BLaER1 treated with 17β-estradiol and CSF1 and Interleukin-3, amounts not matched to agents 10 nM and 100 nM (cell line): ENCODE results near the gene ARHGAP26.

Experiments used
- H3K27ac ChIP-seq, 11 experiments: shearing (Covaris generic); formaldehyde crosslinking; 2 replicates each; pipeline ENCODE4 v1.8.1; 2022
- H3K27me3 ChIP-seq, 11 experiments: shearing (Covaris generic); formaldehyde crosslinking; 2 replicates each; pipeline ENCODE4 v1.8.1; 2022
- H3K36me3 ChIP-seq, 11 experiments: shearing (Covaris generic); formaldehyde crosslinking; 2 replicates each; pipeline ENCODE4 v1.8.1; 2022
- H3K4me1 ChIP-seq, 10 experiments: shearing (Covaris generic); formaldehyde crosslinking; 2 replicates each; pipeline ENCODE4 v1.8.1; 2022
- H3K4me2 ChIP-seq, 11 experiments: shearing (Covaris generic); formaldehyde crosslinking; 2 replicates each; pipeline ENCODE4 v1.8.1; 2022
- H3K4me3 ChIP-seq, 10 experiments: shearing (Covaris generic); formaldehyde crosslinking; 2 replicates each; pipeline ENCODE4 v1.8.1; 2022
- H3K9ac ChIP-seq, 11 experiments: shearing (Covaris generic); formaldehyde crosslinking; 2 replicates each; pipeline ENCODE4 v1.8.1; 2022
- H3K9me3 ChIP-seq, 11 experiments: shearing (Covaris generic); formaldehyde crosslinking; replicated peaks in 1 of 11; 2 replicates each; pipeline ENCODE4 v1.8.1; 2022
- H4K20me1 ChIP-seq, 11 experiments: shearing (Covaris generic); formaldehyde crosslinking; 2 replicates each; pipeline ENCODE4 v1.8.1; 2022
- Cebpa-rat ChIP-seq, 11 experiments: shearing (Covaris generic); IDR thresholded peaks; 2 replicates each; pipeline ENCODE4 v1.8.1; 2022

ARHGAP26 gene

GRCh38 chr5:142913728-142914338 lies 143.7 kb downstream of the ARHGAP26 start:
- no peak overlapping the region for H3K4me3 ChIP-seq
- H3K27ac ChIP-seq: no peak overlapping the region
- no peaks in the 10 kb centered on the region; a peak in 2 of 22 replicates for H3K9me3 ChIP-seq
- H3K9ac ChIP-seq: no peak overlapping the region
- H3K36me3 ChIP-seq: peaks cover 19 to 100% (median 61%) of the 10 kb centered on the region in 11 experiments; a peak in 21 of 22 replicates
- peaks cover 0 to 62% (median 0%) of the 10 kb centered on the region in 11 experiments; a peak in 6 of 22 replicates for H4K20me1 ChIP-seq
- no peak overlapping the region for H3K4me2 ChIP-seq
- H3K4me1 ChIP-seq: peaks cover 0 to 21% (median 9%) of the 10 kb centered on the region in 10 experiments; a peak in 8 of 20 replicates
- H3K27me3 ChIP-seq: no peaks in the 10 kb centered on the region
- no peak for TF ChIP-seq Cebpa-rat (IDR thresholded peaks at IDR 0.05)

DNA sequence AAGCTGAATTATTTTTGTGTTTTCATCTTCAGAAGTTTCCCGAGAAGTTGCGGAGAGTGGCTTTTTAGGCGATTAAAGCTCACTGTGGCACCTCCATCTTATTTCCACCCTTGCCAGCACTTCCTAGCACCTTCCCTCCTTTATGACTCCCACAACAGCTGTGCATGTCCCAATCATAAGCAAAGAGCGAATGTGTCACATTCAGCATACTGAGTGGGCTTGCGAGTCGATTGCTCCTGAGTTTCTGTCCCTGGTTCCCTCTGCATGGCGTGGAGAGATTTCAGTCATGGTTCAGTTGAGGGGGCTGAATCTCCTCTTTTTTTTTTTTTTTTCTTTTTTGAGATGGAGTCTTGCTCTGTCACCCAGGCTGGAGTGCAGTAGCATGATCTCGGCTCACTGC lies 144.9 kb downstream of the ARHGAP26 start:
- no peak overlapping the region for H3K9ac ChIP-seq
- peaks cover 0 to 30% (median 11%) of the 10 kb centered on the region in 10 experiments; a peak in 8 of 20 replicates for H3K4me1 ChIP-seq
- H3K4me3 ChIP-seq: no peak overlapping the region
- no peaks in the 10 kb centered on the region; a peak in 2 of 22 replicates for H3K9me3 ChIP-seq
- peaks cover 0 to 50% (median 0%) of the 10 kb centered on the region in 11 experiments; a peak in 6 of 22 replicates for H4K20me1 ChIP-seq
- no peak for TF ChIP-seq Cebpa-rat (IDR thresholded peaks at IDR 0.05)
- H3K27ac ChIP-seq: no peak overlapping the region
- H3K27me3 ChIP-seq: no peaks in the 10 kb centered on the region
- peaks cover 18 to 100% (median 49%) of the 10 kb centered on the region in 11 experiments; a peak in 21 of 22 replicates for H3K36me3 ChIP-seq
- no peak overlapping the region for H3K4me2 ChIP-seq

- Histone ChIP-seq H3K9me3 (no peaks in the 10 kb centered on the region; a peak in 2 of 22 replicates), H3K4me3 (no peak overlapping the region), H3K36me3 (peaks cover 14 to 100% (median 40%) of the 10 kb centered on the region in 11 experiments; a peak in 21 of 22 replicates), H3K27ac (no peak overlapping the region), H3K4me1 (peaks cover 0 to 37% (median 12%) of the 10 kb centered on the region in 10 experiments; a peak in 9 of 20 replicates), H3K27me3 (no peaks in the 10 kb centered on the region), H4K20me1 (peaks cover 0 to 42% (median 0%) of the 10 kb centered on the region in 11 experiments; a peak in 6 of 22 replicates), H3K9ac (0 out of 22 replicates have a peak overlapping the region, but pooled peaks of 1 of the 11 experiments have one; percentile 41), H3K4me2 (no peak overlapping the region)
- TF ChIP-seq Cebpa-rat (IDR thresholded peaks at IDR 0.05): no peak
Measured at GRCh38 chr5:142915813-142916424, 145.7 kb downstream of the ARHGAP26 start.

- Histone ChIP-seq H3K9ac (no peak overlapping the region), H4K20me1 (peaks cover 0 to 22% (median 0%) of the 10 kb centered on the region in 11 experiments; a peak in 6 of 22 replicates), H3K4me2 (no peak overlapping the region), H3K27ac (no peak overlapping the region), H3K9me3 (no peaks in the 10 kb centered on the region), H3K36me3 (peaks cover 0 to 86% (median 10%) of the 10 kb centered on the region in 11 experiments; a peak in 14 of 22 replicates), H3K4me3 (no peak overlapping the region), H3K4me1 (peaks cover 15 to 68% (median 28%) of the 10 kb centered on the region in 10 experiments), H3K27me3 (no peaks in the 10 kb centered on the region)
- no peak for TF ChIP-seq Cebpa-rat (IDR thresholded peaks at IDR 0.05)
Measured at GRCh38 chr5:142918959-142919635, 148.9 kb downstream of the ARHGAP26 start.

- peaks cover 0 to 6% (median 0%) of the 10 kb centered on the region in 11 experiments; a peak in 1 of 22 replicates for H4K20me1 ChIP-seq
- no peak overlapping the region for H3K4me3 ChIP-seq
- peaks cover 0 to 85% (median 8%) of the 10 kb centered on the region in 11 experiments; a peak in 10 of 22 replicates for H3K36me3 ChIP-seq
- H3K9me3 ChIP-seq: no peaks in the 10 kb centered on the region
- H3K27ac ChIP-seq: peak overlapping the region in 1 of 11 experiments; percentile 16; a peak in 2 of 22 replicates
- no peaks in the 10 kb centered on the region for H3K27me3 ChIP-seq
- H3K4me1 ChIP-seq: peaks cover 23 to 75% (median 43%) of the 10 kb centered on the region in 10 experiments
- peak overlapping the region in 1 of 11 experiments; percentile 54; a peak in 1 of 22 replicates for H3K9ac ChIP-seq
- no peak for TF ChIP-seq Cebpa-rat (IDR thresholded peaks at IDR 0.05)
- no peak overlapping the region for H3K4me2 ChIP-seq
Measured at GRCh38 chr5:142920849-142921612, 150.9 kb downstream of the ARHGAP26 start.

DNA sequence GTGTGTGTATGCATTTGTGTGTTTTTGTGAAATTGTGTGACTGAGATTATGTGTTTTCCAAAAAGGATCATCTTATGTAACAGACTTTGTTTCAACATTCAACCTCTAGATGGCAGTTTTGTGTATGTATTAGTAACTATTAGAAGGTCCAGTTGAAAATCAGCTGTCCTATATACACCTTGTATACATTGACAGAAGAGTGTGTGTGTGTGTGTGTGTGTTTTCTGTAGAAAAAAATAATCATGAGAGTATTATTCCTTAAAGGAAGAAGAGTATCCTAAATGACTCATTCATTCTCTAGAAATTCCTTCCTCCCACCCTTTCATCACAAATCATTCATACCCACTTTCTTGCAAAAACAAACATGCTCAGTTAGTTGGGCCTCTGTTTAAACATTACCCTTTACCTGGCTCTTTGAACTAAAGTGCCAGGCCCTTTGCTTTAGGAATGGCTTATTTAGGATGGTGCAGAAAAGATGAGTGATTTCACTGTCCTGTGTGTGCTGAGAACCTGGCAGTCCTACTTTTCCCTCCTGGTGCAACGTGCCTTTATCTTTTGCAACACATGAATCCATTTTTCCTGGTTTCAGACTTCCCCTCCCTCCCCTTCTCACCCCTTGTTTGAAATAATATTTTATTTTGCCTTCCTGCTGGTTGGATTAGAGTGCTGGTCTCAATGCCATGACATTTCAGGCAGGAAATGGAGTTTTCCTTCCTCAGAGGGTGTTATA lies 152.2 kb downstream of the ARHGAP26 start:
- H3K4me1 ChIP-seq: peaks cover 23 to 82% (median 47%) of the 10 kb centered on the region in 10 experiments
- H3K4me2 ChIP-seq: peak overlapping the region in 10 of 11 experiments; percentile 12 to 76 (median 48); a peak in 16 of 22 replicates
- H3K9ac ChIP-seq: peak overlapping the region in 6 of 11 experiments; percentile 2 to 53 (median 10); a peak in 4 of 22 replicates
- peak overlapping the region; percentile 8 to 50 (median 41); a peak in 13 of 22 replicates for H3K27ac ChIP-seq
- no peaks in the 10 kb centered on the region for H3K27me3 ChIP-seq
- no peak for TF ChIP-seq Cebpa-rat (IDR thresholded peaks at IDR 0.05)
- peaks cover 0 to 3% (median 0%) of the 10 kb centered on the region in 11 experiments; a peak in 1 of 22 replicates for H4K20me1 ChIP-seq
- H3K36me3 ChIP-seq: peaks cover 0 to 85% (median 8%) of the 10 kb centered on the region in 11 experiments; a peak in 10 of 22 replicates
- no peak overlapping the region for H3K4me3 ChIP-seq
- no peaks in the 10 kb centered on the region for H3K9me3 ChIP-seq

DNA sequence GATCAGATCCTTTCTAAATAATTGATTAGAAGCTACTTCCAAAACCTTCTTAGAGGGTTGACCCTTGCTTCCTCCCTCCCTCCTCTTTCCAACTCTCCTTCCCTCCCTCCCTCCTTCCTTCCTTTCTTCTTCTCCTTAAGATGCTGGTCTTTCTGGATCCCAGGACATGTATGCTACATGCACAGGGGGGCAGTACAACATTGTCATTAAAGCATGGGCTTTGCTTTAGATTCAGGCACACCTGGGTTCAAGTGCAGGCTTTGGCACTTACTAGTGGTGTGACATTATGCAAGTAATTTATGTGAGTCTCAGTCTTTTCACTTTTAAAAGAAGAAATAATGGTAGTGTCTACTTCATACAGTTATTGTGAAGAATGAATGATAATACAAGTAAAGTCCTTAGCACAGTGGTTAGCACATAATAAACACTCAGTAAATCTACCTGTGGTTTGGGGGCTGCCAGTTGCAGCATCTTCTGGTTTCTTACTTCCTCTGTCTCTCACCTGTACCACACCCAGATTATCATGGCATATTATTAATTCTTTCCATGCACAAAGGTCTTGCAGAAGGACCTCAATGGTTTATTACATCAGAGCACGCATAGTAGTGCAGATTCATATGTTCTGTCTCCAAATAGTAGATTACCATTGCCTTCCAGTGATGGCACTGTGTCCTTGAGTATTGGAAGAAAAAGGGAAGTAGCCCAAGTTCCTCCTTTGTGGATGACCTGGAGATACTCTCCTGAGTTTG lies 154.1 kb downstream of the ARHGAP26 start:
- peaks cover 0 to 3% (median 0%) of the 10 kb centered on the region in 11 experiments; a peak in 1 of 22 replicates for H4K20me1 ChIP-seq
- no peaks in the 10 kb centered on the region for H3K27me3 ChIP-seq
- peaks cover 25 to 96% (median 54%) of the 10 kb centered on the region in 10 experiments for H3K4me1 ChIP-seq
- no peak overlapping the region for H3K4me3 ChIP-seq
- H3K9me3 ChIP-seq: no peaks in the 10 kb centered on the region; a peak in 1 of 22 replicates
- TF ChIP-seq Cebpa-rat (IDR thresholded peaks at IDR 0.05): no peak
- H3K4me2 ChIP-seq: peak overlapping the region in 8 of 11 experiments; percentile 3 to 76 (median 60); a peak in 13 of 22 replicates
- no peak overlapping the region for H3K9ac ChIP-seq
- peak overlapping the region in 8 of 11 experiments; percentile 28 to 63 (median 46); a peak in 10 of 22 replicates for H3K27ac ChIP-seq
- peaks cover 0 to 82% (median 5%) of the 10 kb centered on the region in 11 experiments; a peak in 9 of 22 replicates for H3K36me3 ChIP-seq
